MV-4-11 (cell line): ENCODE measurements around the gene NOX5.
"Not testable (repeated sequence)": the region's sequence is repeated elsewhere in the genome, so short reads cannot be mapped to it uniquely, and the experiment has no call there.

Source experiments
- DNase-seq: peaks from one replicate; lab custom pipeline; 2025; lab: John Stamatoyannopoulos, UW

NOX5 gene

GRCh38 chr15:69058830-69059556 lies 44.5 kb downstream of the NOX5 start:
- DNase-seq, result peak; percentile 79

DNA sequence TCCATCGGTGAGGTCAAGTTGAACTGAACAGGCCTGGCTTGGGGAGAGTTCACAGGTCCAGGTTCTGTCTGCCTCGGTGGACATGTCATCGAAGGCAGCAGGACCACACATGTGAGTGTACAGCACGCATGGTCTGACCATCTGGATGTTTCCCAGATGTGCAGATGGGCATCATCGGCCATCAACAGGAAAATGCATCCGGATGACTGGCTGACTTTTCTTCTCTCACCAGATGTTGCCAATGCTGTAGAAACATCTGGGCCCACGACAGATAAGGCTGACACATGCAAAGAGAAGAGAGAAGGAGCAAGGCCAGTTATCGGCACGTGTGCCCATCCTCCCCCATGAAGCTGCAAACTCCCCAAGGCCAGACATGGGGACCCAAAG lies 45.1 kb downstream of the NOX5 start:
- no peak for DNase-seq

DNA sequence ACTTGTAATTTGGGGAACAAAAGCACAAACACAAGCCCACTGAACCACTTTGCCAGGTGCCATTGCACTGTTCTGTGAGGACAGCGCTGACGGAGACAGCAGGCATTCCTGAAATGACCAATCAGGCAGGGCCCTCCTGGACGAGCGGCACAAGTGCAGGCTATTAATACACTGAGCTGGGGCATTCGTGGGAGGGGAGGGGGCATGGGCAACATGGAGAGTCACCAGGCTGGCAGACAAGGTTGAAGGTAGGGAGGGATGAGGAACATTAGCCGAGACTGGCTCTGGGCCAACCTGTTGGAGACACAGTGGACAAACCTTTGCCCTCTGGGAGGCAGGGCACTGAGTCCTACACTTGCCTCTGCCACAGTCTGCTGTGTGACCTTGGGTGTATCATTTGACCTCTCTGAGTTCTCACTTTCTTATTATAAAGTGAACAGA lies 45.6 kb downstream of the NOX5 start:
- no peak for DNase-seq

- DNase-seq, result no peak
Observed at GRCh38 chr15:69060744-69061143, 46.2 kb downstream of the NOX5 start.

DNA sequence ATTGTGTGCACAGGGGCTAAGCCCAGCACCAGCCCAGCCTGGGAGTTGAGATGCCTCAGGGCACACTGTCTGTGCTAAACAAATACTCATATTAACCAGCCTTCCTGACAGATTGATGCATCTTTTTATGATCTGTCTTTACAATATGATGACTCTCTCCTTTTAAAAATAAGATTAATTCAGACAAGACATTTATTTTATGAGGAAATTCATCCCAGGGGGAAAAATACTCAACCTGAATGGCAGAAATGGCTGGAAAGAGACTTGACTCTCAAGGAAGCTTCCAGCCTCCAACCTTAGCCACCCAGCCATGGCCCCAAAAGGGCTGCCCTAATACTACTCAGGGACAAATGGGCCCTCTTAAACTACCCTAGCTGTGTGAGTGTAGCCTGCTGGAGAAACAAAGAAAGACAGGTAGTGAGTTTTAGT lies 46.9 kb downstream of the NOX5 start:
- no peak for DNase-seq

- DNase-seq, result no peak
Observed at GRCh38 chr15:69064649-69065048, 50.2 kb downstream of the NOX5 start.

DNA sequence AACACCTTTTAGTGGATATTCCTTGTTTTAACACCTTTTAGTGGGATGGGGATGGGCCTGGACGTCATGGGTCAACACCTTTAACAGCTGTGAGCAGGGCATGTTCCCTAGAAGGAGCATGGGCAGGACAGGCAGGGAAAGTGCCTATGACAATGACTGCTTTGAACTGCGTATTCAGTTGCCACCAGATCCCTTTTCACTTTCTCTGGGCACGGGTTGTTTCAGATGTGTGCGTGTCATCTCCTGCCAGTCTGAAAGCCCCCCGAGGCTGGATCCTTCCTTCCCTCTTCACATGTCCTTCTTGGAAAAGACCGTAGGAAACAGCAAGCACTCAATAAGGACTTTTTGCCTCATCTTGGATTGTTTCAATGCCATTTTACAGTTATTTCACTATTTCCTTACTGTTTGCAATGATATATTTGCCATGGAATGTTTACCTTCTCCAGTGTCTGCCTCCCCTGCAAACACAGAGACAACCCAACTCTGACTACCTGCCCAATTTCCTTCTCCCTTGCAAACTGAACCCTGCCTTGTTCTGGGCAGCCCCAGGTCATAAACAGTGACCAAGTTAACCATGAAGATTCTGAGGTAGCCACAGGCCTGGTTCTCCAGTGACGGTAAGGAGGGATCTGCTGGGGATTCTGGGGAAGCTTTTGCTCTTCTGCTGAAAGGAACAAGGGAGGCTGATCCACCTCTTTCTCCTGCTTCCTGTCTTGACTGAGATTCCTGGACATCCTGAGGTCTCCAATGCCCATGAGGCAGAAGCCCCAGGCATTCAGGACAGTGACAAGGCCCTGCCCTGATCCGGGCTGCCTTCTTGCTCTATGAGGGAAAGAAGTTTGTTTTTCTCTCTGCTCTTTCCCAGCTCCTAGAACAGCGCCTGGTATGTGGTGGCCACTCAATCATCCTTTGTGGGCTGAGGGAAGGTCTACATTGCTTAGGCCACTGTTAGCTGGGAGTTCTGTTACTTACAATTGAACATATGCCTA lies 51.8 kb downstream of the NOX5 start:
- no peak for DNase-seq

GRCh38 chr15:69067296-69067695 lies 52.8 kb downstream of the NOX5 start:
- no peak for DNase-seq

DNA sequence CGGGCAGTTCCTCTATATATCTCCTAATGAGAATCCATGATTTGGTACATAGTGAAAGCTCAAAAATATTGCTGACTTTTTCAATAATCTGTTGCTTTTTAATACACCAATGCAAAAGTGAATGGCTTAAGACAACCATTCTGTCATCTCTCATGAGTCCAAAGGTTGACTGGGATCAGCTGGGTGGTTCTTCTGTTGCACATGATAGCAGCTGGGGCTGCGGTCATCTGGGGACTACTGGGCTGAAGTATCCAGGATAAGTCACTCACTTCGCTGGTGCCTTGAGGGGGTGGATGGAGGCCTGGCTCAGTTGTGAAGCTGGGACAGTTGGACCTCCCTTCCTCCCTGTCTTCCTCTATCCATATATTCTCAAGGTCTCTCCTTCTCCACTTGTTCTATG lies 53.7 kb downstream of the NOX5 start:
- no peak for DNase-seq

GRCh38 chr15:69069290-69069689 lies 54.8 kb downstream of the NOX5 start:
- DNase-seq, result not testable (repeated sequence)

DNA sequence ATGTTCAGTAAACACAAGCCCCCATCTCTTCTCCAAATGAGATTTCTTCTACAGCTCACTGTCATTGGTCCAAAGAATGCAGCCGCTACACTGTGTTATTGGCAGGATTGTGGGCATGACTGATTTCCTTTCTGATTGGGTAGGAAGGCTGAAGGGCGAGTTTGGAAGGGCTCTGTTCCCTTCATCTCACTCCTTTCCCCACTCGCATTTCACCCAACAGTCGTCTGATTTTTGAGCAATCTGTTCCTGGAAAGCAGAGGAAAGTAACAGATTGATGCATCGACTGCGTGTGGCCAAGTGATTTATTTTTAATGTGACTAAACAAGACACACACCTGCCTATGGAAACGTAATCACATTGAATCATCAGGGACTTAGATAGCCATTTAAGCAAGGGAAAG lies 55.5 kb downstream of the NOX5 start:
- no peak for DNase-seq

GRCh38 chr15:69070396-69070795 lies 55.9 kb downstream of the NOX5 start:
- DNase-seq, result no peak

GRCh38 chr15:69071260-69071659 lies 56.8 kb downstream of the NOX5 start:
- DNase-seq, result no peak

GRCh38 chr15:69072906-69073305 lies 58.4 kb downstream of the NOX5 start:
- no peak for DNase-seq

- peak; percentile 23 for DNase-seq
Observed at GRCh38 chr15:69074001-69074842, 59.7 kb downstream of the NOX5 start.

- no peak for DNase-seq
Observed at GRCh38 chr15:69074843-69075224, 60.3 kb downstream of the NOX5 start.

DNA sequence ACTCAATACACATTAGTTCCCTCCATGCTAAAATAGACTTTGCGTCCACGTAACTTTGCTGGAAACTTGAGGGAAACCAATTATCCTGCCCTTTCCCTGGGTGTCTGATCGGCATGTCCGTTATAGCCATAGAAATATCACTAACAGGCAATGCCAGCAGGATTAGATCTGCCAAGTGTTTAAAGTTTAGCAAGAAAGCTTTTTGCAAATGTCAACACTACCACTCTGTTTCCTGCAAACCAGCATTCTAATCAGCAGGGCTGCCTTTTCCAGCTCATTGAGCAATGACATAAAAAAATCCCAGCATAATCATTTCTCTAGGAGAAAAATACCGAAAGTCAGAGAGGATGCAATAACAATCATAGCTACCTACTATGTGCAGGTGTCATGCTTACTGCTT lies 60.9 kb downstream of the NOX5 start:
- DNase-seq, result no peak

- DNase-seq, result no peak
Observed at GRCh38 chr15:69076756-69077155, 62.3 kb downstream of the NOX5 start.

DNA sequence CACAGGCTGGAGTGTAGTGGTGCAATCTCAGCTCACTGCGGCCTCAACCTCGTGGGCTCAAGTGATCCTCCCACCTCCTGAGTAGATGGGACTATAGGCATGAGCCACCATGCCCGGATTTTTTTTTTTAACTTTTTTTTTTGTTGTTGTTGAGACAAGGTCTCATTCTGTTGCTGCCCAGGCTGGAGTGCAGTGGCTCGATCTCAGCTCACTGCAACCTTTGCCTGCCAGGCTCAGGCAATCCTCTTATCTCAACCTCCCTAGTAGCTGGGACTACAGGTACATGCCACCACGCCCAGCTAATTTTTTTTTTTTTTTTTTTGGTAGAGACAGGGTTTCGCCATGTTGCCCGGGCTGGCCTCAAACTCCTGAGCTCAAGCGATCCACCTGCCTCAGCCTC lies 64.1 kb downstream of the NOX5 start:
- DNase-seq, result no peak

DNA sequence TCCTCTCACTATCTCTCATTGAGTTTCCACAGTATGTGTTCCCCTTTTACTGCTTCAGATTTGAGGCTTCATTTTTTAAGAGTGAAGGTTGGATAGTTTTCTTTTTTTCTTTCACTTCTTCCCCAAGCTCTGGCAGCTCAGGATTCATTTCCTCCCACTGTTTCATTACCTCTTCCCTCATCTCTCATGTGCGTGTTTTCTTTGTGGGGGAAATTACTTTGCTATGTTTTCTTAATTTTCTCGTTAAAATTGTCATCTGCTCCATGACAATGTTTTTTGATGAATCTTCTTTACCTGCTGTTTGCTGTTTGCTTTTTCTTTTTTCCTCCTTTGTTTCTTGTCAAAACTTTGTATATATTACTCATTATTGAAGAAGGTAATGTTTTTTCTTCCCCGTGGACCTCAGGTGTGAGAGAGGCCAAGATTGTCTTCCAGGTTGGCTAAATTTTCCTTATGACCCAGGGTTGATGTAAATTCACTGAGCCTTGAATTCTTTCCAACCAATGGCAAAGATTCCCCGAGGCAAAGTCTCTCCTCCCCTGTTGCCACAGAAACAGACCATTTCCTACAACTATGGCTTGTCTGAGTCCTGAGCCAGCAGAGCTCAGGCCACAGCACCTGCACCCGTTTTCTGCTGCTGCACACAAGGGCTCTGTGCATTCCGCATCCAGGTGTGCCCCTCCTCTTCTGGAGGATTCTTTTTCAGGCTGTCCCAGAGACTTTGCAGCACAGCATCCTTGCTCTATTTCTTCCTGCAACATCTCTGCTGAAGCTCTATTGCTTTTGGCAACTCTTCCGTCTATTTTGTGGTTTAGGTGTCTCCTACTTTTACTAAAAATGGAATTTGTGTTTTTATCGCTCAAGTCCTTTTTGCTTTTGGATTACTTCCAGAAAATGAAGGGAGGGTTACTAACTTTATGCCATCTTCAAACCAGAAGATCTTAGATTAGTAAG lies 66.1 kb downstream of the NOX5 start:
- DNase-seq, result peak; percentile 58
